Embryonic facial prominence (tissue), 1 donor: Measurements from ENCODE around the gene DLK2.
"Not testable (repeated sequence)": the region's sequence is repeated elsewhere in the genome, so short reads cannot be mapped to it uniquely, and the experiment has no call there.

Experiments
- DNase-seq: peaks from one replicate; pipeline ENCODE4 v3.0.0-alpha.2; 2016; ENCODE audit errors: extremely low spot score

Gene DLK2, protein sequence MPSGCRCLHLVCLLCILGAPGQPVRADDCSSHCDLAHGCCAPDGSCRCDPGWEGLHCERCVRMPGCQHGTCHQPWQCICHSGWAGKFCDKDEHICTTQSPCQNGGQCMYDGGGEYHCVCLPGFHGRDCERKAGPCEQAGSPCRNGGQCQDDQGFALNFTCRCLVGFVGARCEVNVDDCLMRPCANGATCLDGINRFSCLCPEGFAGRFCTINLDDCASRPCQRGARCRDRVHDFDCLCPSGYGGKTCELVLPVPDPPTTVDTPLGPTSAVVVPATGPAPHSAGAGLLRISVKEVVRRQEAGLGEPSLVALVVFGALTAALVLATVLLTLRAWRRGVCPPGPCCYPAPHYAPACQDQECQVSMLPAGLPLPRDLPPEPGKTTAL

GRCh38 chr6:43455531-43456428 is at the start of gene DLK2:
DLK2 (minus strand) TSS chr6:43455548; CDS start chr6:43454825, 723 bp downstream.
- DNase-seq, result no peak

DNA sequence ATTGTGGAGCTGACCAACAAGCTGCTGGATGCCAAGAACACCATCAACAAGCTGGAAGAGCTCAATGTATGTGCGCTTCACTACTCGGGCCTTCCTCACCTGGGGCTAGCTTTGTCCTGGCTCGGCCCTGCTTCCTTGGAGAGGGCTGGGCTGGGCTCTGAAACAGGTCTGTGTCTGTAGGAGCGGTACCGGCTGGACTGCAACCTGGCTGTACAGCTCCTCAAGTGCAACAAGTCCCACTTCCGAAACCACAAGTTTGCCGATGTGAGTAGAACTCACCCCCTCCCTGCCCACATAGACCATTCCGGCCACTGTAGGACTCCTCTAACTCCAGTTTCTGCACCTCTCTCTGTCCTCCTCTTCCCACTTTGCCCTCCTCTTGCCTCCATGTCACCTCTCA is 48.1 kb upstream of the DLK2 start:
- DNase-seq, result no peak

DNA sequence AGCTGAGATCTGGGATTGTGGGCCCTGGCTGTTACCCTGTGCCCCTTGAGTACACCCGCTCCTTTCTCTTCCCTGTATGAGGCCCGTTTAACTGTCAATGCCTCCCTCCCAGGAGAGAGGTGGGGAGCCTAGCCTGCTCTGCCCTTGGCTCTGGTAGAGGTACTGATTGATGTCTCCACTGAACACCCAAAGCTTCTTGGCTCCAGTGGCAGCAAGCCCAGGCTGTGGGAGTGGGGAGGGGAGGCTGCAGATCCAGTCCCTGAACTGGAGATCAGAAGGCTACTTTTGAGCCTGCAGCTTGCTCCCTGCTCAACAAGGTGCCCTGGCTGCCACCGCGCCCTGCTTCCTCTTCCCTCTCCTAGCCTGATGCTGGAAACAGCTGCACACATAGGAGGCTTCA is 47.3 kb upstream of the DLK2 start:
- DNase-seq, result no peak

GRCh38 chr6:43500921-43501320 is 45.6 kb upstream of the DLK2 start:
- DNase-seq, result no peak

GRCh38 chr6:43499028-43499815 is 43.9 kb upstream of the DLK2 start:
- no peak for DNase-seq

DNA sequence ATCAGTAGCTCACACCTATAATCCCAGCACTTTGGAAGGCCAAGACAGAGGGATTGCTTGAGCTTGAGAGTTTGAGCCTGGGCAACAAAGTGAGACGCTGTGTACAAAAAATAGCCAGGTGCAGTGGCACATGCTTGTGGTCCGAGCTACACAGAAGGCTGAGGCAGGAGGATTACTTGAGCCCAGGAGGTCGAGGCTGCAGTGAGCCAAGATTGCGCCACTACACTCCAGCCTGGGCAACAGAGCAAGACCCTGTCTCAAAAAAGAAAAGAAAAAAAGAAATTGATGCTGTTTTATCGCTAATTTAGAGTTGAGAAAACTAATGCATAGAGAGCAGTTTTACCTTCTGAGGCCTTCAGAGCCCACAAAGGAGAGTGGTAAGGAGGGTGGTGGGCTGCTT is 42.9 kb upstream of the DLK2 start:
- DNase-seq, result not testable (repeated sequence)

DNA sequence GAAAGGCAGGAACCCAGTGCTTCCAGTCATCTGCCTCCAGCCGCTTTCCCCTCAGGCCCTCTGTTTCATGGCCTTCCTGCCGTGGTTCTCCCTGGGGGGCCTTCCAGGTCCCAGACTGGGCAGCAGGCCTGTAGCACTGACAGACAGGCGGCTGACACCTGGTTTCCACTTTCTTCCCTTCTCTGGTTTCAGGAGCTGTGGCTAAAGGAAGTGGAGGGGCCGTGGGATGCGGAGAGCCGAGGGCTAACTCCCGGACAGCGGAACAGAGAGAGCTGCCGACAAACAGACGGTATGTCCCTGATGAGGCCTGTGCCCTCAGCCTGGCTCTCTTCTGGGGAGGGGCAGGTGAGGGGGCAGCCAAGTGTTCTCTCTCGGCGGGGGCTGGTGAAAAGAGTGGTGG is 42.3 kb upstream of the DLK2 start:
- no peak for DNase-seq

DNA sequence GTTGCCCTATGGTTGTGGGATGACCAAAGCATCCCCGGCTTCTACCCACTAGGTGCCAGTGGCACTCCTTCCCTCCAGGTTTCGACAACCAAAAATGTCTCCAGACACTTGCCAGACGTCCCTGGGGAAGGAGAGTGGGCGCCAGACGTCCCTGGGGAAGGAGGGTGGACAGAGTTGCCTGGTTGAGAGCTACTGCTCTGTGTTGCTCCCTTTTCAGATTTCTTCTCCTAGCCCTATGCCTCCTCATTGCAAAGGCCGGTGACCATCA is 41.7 kb upstream of the DLK2 start:
- DNase-seq, result no peak

- no peak for DNase-seq
Observed at GRCh38 chr6:43496370-43497128, 41.2 kb upstream of the DLK2 start.

GRCh38 chr6:43495409-43495941 is 40.1 kb upstream of the DLK2 start:
- no peak for DNase-seq

- DNase-seq, result no peak
Observed at GRCh38 chr6:43494766-43495165, 39.4 kb upstream of the DLK2 start.

DNA sequence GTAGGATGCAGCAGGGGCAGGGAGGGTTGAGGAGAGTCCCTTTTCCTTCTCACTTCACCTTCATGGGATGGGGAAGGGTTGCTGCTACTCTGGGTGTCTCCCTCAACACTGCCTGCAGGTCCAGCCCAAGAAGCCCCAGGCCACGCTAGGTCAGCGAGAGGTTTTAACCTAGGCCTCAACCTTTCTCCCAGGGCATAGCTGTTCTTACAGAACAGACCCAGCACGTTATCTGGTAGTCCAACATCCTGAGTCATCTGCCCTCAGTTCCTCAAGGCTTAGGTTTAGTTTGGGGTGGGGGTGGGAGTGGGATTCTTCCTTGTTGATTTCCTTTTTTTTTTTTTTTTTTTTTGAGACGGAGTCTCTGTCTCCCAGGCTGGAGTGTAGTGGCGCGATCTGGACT is 39.0 kb upstream of the DLK2 start:
- no peak for DNase-seq

DNA sequence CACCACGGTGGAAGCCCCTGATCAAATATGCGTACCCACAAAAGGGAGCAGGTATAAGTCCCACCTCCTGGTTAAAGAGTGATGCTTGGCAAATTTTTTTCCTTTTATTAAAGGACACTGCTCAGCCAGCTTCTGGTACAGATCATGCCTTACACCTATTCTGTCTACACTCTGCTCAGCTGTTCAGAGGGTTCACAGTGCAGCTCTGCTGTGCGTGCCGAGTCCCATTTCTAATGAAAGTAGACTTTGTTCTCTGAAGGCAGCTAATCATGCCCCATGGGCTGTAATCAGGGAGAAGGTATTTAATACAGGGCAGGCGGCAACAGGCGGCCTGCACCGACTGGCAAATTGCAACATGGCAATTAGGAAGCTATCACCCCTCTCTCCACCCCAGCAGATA is 38.5 kb upstream of the DLK2 start:
- no peak for DNase-seq

DNA sequence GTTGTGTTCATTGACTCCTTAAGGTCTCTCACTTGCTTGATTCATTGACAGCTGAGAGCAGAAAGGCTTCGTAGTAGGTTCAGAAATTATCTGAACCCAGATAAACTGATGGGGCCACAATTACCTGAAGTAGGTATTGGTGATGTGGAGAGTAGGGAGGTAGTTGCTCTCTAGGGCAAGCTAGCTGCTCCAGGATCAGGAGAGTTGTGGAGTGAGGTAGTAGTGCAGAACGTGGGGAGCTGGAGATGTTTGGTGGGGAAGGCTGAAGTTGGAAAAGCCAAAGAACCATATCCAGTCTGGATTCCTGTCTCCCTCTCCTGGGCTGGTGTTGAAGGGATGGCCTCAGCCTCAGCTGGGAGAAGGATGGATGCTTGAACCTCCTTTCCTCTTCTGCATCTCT is 37.9 kb upstream of the DLK2 start:
- no peak for DNase-seq

GRCh38 chr6:43492673-43493072 is 37.3 kb upstream of the DLK2 start:
- no peak for DNase-seq

DNA sequence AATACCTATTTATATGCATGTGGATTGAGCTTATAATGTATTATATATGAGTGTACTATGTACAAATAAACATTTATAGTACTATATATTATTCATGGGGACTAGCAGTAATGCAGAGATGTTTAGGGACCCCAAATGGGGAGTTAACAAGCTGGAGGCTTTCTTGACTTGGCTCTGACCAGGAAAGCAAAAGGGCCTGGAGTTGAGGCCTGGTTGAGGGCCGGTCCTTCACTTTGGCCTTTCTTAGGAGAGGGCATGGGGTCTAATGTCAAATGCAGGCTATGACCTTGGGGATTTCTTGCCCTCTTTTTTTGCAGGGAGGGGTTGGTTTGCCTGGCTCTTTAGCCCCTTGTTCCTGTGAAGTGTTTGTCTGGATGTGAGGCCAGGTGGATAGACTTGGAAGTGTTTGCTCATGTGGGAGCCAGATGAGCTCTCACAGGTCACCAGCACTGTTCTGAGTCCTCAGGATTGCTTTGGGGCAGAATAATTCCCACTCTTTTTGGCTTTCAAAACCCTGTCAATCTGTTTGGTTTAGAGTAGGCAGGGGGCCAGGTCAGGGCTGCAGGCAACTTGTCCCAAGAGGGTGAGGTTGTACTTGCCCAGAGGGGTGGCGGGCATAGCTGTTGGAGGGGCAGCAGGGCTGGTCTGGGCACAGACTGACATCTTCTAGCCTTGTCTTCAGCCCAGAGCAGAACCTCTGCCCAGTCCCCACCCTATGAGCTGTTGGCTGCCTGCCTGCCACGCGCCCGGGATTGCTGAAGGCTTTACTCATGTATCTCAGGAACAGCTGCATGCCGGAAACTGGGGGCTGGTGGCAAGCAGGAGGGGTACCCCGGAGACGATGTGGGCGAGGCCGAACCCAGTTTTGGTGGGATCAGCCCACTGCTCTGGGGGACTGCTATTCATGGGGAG is 36.7 kb upstream of the DLK2 start:
- DNase-seq, result no peak

GRCh38 chr6:43490523-43490939 is 35.2 kb upstream of the DLK2 start:
- DNase-seq, result no peak

DNA sequence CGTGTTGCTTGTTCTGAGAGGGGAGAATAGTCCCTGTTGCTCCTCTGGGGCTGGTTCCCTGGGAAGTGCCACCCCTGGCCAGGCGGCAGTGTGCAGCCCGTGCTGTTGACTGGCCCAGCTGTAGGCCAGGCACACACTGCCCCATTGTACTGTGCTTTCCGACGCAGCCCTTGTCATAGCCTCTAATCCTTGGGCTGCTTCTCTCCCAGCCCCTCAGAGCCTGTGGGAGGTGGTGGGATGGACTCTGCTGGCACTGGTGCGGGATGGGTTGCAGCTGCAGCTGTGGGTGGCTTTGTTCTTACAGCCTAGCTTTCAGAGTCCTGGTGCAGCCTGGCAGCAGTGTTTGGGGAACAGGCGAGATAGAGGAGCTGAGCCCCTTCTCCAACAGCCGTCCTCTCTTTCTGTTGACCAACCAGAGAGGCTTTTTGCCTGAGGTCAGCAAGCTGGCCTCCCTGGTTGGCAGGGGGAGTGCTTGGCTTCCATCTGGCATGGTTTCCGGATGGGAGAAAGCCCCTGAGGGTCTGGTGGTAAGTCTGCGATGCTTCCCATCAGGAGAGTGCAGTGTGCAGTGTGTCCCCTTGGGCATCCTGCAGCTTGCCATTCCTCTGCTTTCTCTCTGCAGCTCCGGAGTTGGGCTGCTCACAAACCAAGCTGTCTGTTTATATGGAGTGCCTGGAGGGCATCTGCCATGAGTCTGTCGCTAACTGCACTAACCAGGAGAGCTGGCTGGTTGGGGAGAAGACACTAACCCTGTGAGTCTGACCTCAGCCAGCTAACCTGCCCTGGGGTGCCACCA is 34.1 kb upstream of the DLK2 start:
- no peak for DNase-seq

DNA sequence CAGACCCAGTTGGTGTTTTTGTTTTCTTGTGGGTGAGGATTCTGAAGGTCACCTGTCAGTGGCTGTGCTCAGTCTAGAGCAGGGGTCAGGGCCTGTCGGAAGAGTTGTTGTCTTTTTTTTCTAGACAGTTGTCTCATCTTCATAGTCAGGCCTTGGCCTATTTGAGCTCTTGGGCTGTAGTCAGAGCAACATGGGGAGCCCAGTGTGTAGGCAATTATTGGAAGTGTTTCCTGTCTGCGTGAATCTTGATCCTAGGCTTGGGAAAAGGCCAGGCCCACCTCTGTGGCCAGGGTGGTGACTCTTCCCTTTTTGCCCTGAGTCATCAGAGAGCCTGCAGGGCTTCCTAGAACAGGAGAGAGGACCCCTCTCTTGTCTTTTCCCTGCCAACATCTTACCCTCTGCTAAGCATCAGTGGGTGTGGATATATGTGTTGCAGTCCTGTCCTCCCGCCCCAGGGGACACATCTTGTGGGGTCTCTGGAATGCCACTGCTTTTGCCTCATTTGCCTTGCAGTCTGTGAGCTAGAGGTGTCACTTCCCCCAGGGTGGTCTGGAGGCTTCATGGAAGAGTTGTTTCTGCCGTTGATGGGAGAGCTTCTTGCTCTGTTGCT is 33.4 kb upstream of the DLK2 start:
- no peak for DNase-seq
